VCaP (cell line): Measurements from ENCODE around the gene FAM163A.
"Not testable (repeated sequence)": the region's sequence is repeated elsewhere in the genome, so short reads cannot be mapped to it uniquely, and the experiment has no call there.

Source experiments
- H3K27ac ChIP-seq: fragments of 450-650 bp; 2 replicates; pipeline ENCODE4 v1.5.1; 2017
- CTCF ChIP-seq: fragments of 450-650 bp; conservative IDR thresholded peaks from 2 replicates; pipeline ENCODE4 v1.5.1; 2017; ENCODE audit warnings: mild to moderate bottlenecking, moderate library complexity

FAM163A gene

GRCh38 chr1:179794146-179794545, 51.1 kb downstream of the FAM163A start:
- H3K27ac ChIP-seq: no peak overlapping the region
- no peak for TF ChIP-seq CTCF

- TF ChIP-seq CTCF: no peak
- H3K27ac ChIP-seq: no peak overlapping the region
Measured at GRCh38 chr1:179794669-179795068, 51.6 kb downstream of the FAM163A start.

GRCh38 chr1:179798213-179798863, 55.2 kb downstream of the FAM163A start:
- no peak for TF ChIP-seq CTCF
- no peak overlapping the region for H3K27ac ChIP-seq

GRCh38 chr1:179798864-179799516, 55.9 kb downstream of the FAM163A start:
- no peak for TF ChIP-seq CTCF
- no peak overlapping the region for H3K27ac ChIP-seq

- TF ChIP-seq CTCF: no peak
- H3K27ac ChIP-seq: no peak overlapping the region
Measured at GRCh38 chr1:179800481-179800880, 57.4 kb downstream of the FAM163A start.

GRCh38 chr1:179803104-179803503, 60.0 kb downstream of the FAM163A start:
- TF ChIP-seq CTCF: no peak
- no peak overlapping the region for H3K27ac ChIP-seq

GRCh38 chr1:179803918-179804317, 60.8 kb downstream of the FAM163A start:
- TF ChIP-seq CTCF: no peak
- H3K27ac ChIP-seq: no peak overlapping the region

- H3K27ac ChIP-seq: not testable (repeated sequence)
Measured at GRCh38 chr1:179804417-179804816, 61.3 kb downstream of the FAM163A start.
